Mucosa of descending colon (tissue), 3 donors: ENCODE data around the gene MRPS27. TPM values are rescaled to one million over a fixed set of nuclear protein-coding genes. Genes with fewer than 3 reads are reported as not detected.
A peak's percentile ranks its signal among the peaks of the same experiment; 100 is the strongest.

Source experiments
- ATAC-seq: fragments of 200-7000 bp; cut with Tn5 transposase; one replicate; pipeline ENCODE4 v1.9.1; 2020; ENCODE audit warnings: mild to moderate bottlenecking, moderate library complexity
- DNase-seq, 3 donors: peaks; one replicate each; pipeline ENCODE4 v3.0.0-alpha.2; 2020
- H3K36me3 ChIP-seq: fragments of 200-600 bp; one replicate; pipeline ENCODE4 v1.8.0; 2021; ENCODE audit warnings: low read depth, mild to moderate bottlenecking
- H3K4me1 ChIP-seq: fragments of 200-600 bp; one replicate; pipeline ENCODE4 v1.8.0; 2021; ENCODE audit warnings: low read depth, mild to moderate bottlenecking
- H3K4me3 ChIP-seq: fragments of 200-600 bp; one replicate; pipeline ENCODE4 v1.8.0; 2021; ENCODE audit warnings: mild to moderate bottlenecking
- H3K9me3 ChIP-seq: fragments of 200-600 bp; one replicate; pipeline ENCODE4 v1.8.0; 2021; ENCODE audit warnings: mild to moderate bottlenecking
- CTCF ChIP-seq: fragments of 200-600 bp; IDR thresholded peaks from one replicate; pipeline ENCODE4 v1.8.0; 2022; ENCODE audit warnings: antibody characterized with exemption, mild to moderate bottlenecking
- intact Hi-C, 2 donors: fragments of 100-400 bp; cut with DNase I in 1 of 2; cut with micrococcal nuclease in 1 of 2; formaldehyde crosslinking; loops; one replicate each; pipeline versions ENCODE4 v1.11.0 to v1.11.1; 2022; cut with DNase I, micrococcal nuclease
- total RNA-seq, 3 donors: library from RNA; stranded (reverse); fragmentation: NEBNext Ultra II Directional in 2 of 3; extraction: Animal tissue kit (Norgen Biotek cat#: 25700) in 2 of 3; gene quantifications; one replicate each; pipeline versions ENCODE4 v1.2.1 to v1.2.4, GENCODE V29; 2021 to 2023
- donor health status: DM: no; HTN: no; CAD: no; lungs with moderate emphysema.
- donor health status: DM: no; HTN: no; CAD: no.
- donor health status: DM: no; HTN: yes; CAD: no.

The MRPS27 gene
- total RNA-seq, 3 donors from 2014 or later: 32.7 to 40.3 (median 37.6) TPM

GRCh38 chr5:72202331-72202825, 117.7 kb downstream of the MRPS27 start:
- H3K4me3 ChIP-seq: no peak overlapping the region
- TF ChIP-seq CTCF: no peak
- no peak for DNase-seq
- ATAC-seq: no peak
- no peaks in the 10 kb centered on the region for H3K9me3 ChIP-seq
- H3K36me3 ChIP-seq: no peaks in the 10 kb centered on the region
- intact Hi-C loops: loop anchor here in 1 of 2 donors (10.0 kb wide), 1 partner anchor 62 kb away; no protein-coding TSS in a partner anchor
- H3K4me1 ChIP-seq: no peaks in the 10 kb centered on the region

- H3K4me1 ChIP-seq: no peaks in the 10 kb centered on the region
- no peak for TF ChIP-seq CTCF
- no peaks in the 10 kb centered on the region for H3K36me3 ChIP-seq
- H3K9me3 ChIP-seq: no peaks in the 10 kb centered on the region
- H3K4me3 ChIP-seq: no peak overlapping the region
- DNase-seq (no peak), ATAC-seq (no peak)
- intact Hi-C loops: loop anchor here in 1 of 2 donors (10.0 kb wide), 1 partner anchor 65 kb away; no protein-coding TSS in a partner anchor
These were observed 120.4 kb downstream of the MRPS27 start for GRCh38 chr5:72199681-72200080.

- ATAC-seq (no peak), DNase-seq (no peak)
- Histone ChIP-seq H3K4me1 (no peaks in the 10 kb centered on the region), H3K9me3 (no peaks in the 10 kb centered on the region), H3K36me3 (no peaks in the 10 kb centered on the region), H3K4me3 (no peak overlapping the region)
- no peak for TF ChIP-seq CTCF
- intact Hi-C loops: no loop called here
These were observed 122.6 kb downstream of the MRPS27 start for GRCh38 chr5:72197393-72197792.

GRCh38 chr5:72195581-72195980, 124.5 kb downstream of the MRPS27 start:
- no peak for DNase-seq
- no peak for ATAC-seq
- no peaks in the 10 kb centered on the region for H3K4me1 ChIP-seq
- no peak for TF ChIP-seq CTCF
- no peaks in the 10 kb centered on the region for H3K9me3 ChIP-seq
- H3K36me3 ChIP-seq: no peaks in the 10 kb centered on the region
- no peak overlapping the region for H3K4me3 ChIP-seq
- intact Hi-C loops: no loop called here

- no peaks in the 10 kb centered on the region for H3K9me3 ChIP-seq
- no peaks in the 10 kb centered on the region for H3K36me3 ChIP-seq
- no peak for TF ChIP-seq CTCF
- intact Hi-C loops: no loop called here
- H3K4me3 ChIP-seq: no peak overlapping the region
- ATAC-seq (no peak), DNase-seq (peak in 1 of 3 donors; percentile 23)
- H3K4me1 ChIP-seq: no peaks in the 10 kb centered on the region
These were observed 125.2 kb downstream of the MRPS27 start for GRCh38 chr5:72194846-72195245.

- no peak for TF ChIP-seq CTCF
- no peaks in the 10 kb centered on the region for H3K4me1 ChIP-seq
- H3K36me3 ChIP-seq: no peaks in the 10 kb centered on the region
- intact Hi-C loops: no loop called here
- no peaks in the 10 kb centered on the region for H3K9me3 ChIP-seq
- DNase-seq (no peak), ATAC-seq (no peak)
- no peak overlapping the region for H3K4me3 ChIP-seq
These were observed 128.6 kb downstream of the MRPS27 start for GRCh38 chr5:72191404-72191803.
